NK-92 (cell line): ENCODE results near the gene PINLYP.

Experiments
- DNase-seq: peaks from one replicate; lab custom pipeline; 2025; ENCODE audit not compliant: unreplicated experiment; lab: John Stamatoyannopoulos, UW

Gene PINLYP

GRCh38 chr19:43628646-43629326 lies 53.2 kb downstream of the PINLYP start:
- DNase-seq, result no peak

DNA sequence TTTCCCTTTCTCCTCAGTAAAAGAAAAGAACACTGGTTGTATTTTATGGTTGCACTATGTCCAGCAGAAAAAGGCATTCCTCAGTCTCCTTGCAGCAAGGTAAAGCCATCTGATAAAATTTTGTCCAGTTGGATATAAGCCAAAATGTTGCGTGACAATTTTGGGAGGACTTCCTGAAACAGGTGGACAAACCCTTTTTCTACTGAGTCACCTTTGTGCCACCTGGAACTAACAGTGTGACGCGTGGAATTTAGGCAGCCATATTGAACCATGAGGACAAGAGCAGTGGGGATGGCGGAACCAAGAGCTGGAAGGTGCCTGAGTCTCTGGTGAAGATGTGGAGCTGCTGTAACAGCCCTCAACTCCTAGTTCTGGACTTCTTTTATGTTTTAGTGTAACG lies 55.9 kb downstream of the PINLYP start:
- DNase-seq, result no peak
